Stomach (tissue), 4 donors: ENCODE data around the gene ABCC1.

Experiments used
- POLR2A ChIP-seq, 4 donors: fragments of 450-650 bp; IDR thresholded peaks; one replicate each; pipeline ENCODE4 v1.6.1; 2016; ENCODE audit warnings: antibody characterized with exemption in 4 of 4, control low read depth in 2 of 4, mild to moderate bottlenecking in 1 of 4, moderate library complexity in 1 of 4
- TF ChIP-seq, protein P1 (sequence below), 7 experiments: fragments of 450-650 bp in 4 of 7; fragments of 200-600 bp in 3 of 7; sonication (generic) in 3 of 7; IDR thresholded peaks; one replicate each; pipeline ENCODE4 v1.5.1; 2016 to 2019; ENCODE audit warnings: antibody characterized with exemption in 7 of 7, control low read depth in 2 of 7, mild to moderate bottlenecking in 1 of 7

- TF ChIP-seq POLR2A (IDR thresholded peaks at IDR 0.05): no peak
- TF ChIP-seq, protein P1, sequence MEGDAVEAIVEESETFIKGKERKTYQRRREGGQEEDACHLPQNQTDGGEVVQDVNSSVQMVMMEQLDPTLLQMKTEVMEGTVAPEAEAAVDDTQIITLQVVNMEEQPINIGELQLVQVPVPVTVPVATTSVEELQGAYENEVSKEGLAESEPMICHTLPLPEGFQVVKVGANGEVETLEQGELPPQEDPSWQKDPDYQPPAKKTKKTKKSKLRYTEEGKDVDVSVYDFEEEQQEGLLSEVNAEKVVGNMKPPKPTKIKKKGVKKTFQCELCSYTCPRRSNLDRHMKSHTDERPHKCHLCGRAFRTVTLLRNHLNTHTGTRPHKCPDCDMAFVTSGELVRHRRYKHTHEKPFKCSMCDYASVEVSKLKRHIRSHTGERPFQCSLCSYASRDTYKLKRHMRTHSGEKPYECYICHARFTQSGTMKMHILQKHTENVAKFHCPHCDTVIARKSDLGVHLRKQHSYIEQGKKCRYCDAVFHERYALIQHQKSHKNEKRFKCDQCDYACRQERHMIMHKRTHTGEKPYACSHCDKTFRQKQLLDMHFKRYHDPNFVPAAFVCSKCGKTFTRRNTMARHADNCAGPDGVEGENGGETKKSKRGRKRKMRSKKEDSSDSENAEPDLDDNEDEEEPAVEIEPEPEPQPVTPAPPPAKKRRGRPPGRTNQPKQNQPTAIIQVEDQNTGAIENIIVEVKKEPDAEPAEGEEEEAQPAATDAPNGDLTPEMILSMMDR (IDR thresholded peaks at IDR 0.05): no peak
These were observed 190.4 kb downstream of the ABCC1 start for GRCh38 chr16:16139806-16140205.
